Fibroblast of peridontal ligament (primary cell): ENCODE measurements around the gene IMPDH1.
"Not testable (repeated sequence)": the region's sequence is repeated elsewhere in the genome, so short reads cannot be mapped to it uniquely, and the experiment has no call there.

Experiments used
- DNase-seq: peaks from one replicate; pipeline ENCODE4 v3.0.0-alpha.2; 2010; ENCODE audit errors: extremely low read depth

Gene IMPDH1

GRCh38 chr7:128409596-128410450, at the start of gene IMPDH1:
Gene IMPDH1 (minus strand): TSS chr7:128409982. CDS start chr7:128409901, 81 bp downstream.
- DNase-seq, result peak; percentile 81

GRCh38 chr7:128459394-128459878, 49.7 kb upstream of the IMPDH1 start:
- DNase-seq, result peak; percentile 74

- no peak for DNase-seq
Measured at GRCh38 chr7:128458956-128459355, 49.2 kb upstream of the IMPDH1 start.

- not testable (repeated sequence) for DNase-seq
Measured at GRCh38 chr7:128457385-128457784, 47.6 kb upstream of the IMPDH1 start.

GRCh38 chr7:128456255-128456725, 46.5 kb upstream of the IMPDH1 start:
- no peak for DNase-seq

GRCh38 chr7:128455543-128456254, 45.9 kb upstream of the IMPDH1 start, which contains the start of gene HILPDA:
Gene HILPDA (plus strand): TSS chr7:128455878. CDS start chr7:128457269, 1,391 bp downstream.
- peak; percentile 95 for DNase-seq

- peak; percentile 61 for DNase-seq
Measured at GRCh38 chr7:128454808-128455542, 45.2 kb upstream of the IMPDH1 start.

- DNase-seq, result peak; percentile 79
Measured at GRCh38 chr7:128453836-128454804, 44.3 kb upstream of the IMPDH1 start.

GRCh38 chr7:128452552-128452951, 42.8 kb upstream of the IMPDH1 start:
- no peak for DNase-seq

GRCh38 chr7:128450913-128451312, 41.1 kb upstream of the IMPDH1 start:
- no peak for DNase-seq

GRCh38 chr7:128450409-128450808, 40.6 kb upstream of the IMPDH1 start:
- DNase-seq, result no peak

- no peak for DNase-seq
Measured at GRCh38 chr7:128448751-128449302, 39.0 kb upstream of the IMPDH1 start.

GRCh38 chr7:128447941-128448564, 38.3 kb upstream of the IMPDH1 start:
- DNase-seq, result no peak

GRCh38 chr7:128446306-128446705, 36.5 kb upstream of the IMPDH1 start:
- no peak for DNase-seq

- DNase-seq, result no peak
Measured at GRCh38 chr7:128443831-128444600, 34.2 kb upstream of the IMPDH1 start.

- DNase-seq, result no peak
Measured at GRCh38 chr7:128442356-128442755, 32.6 kb upstream of the IMPDH1 start.

- no peak for DNase-seq
Measured at GRCh38 chr7:128437426-128438332, 27.9 kb upstream of the IMPDH1 start.

- DNase-seq, result no peak
Measured at GRCh38 chr7:128435327-128435686, 25.5 kb upstream of the IMPDH1 start.
